Fibroblast of lung (primary cell): ENCODE measurements around the gene POLR2L. TPM values are rescaled to one million over a fixed set of nuclear protein-coding genes. Genes with fewer than 3 reads are reported as not detected.

Source experiments
- DNase-seq, 2 donors: peaks; one replicate each; pipeline versions ENCODE4 v3.0.0 to v3.0.0-alpha.2; 2010; ENCODE audit warnings: low read depth in 2 of 2
- H2AFZ ChIP-seq: 2 replicates; pipeline ENCODE4 v1.5.1; 2012; ENCODE audit warnings: low read length, control low read depth, inconsistent platforms
- H3K27ac ChIP-seq: 2 replicates; pipeline ENCODE4 v1.5.1; 2011; ENCODE audit warnings: low read length, control low read depth; ENCODE audit not compliant: insufficient read depth
- H3K27me3 ChIP-seq: 2 replicates; pipeline ENCODE4 v1.5.1; 2011; ENCODE audit warnings: mild to moderate bottlenecking, low read length; ENCODE audit not compliant: control insufficient read depth, insufficient read depth
- H3K36me3 ChIP-seq: 2 replicates; pipeline ENCODE4 v1.5.1; 2011; ENCODE audit warnings: low read length; ENCODE audit not compliant: control insufficient read depth, insufficient read depth
- H3K4me1 ChIP-seq: 2 replicates; pipeline ENCODE4 v1.5.1; 2011; ENCODE audit warnings: low read length; ENCODE audit not compliant: control insufficient read depth, insufficient read depth; ENCODE audit errors: extremely low read depth
- H3K4me2 ChIP-seq: 2 replicates; pipeline ENCODE4 v1.5.1; 2011; ENCODE audit warnings: low read length, control low read depth; ENCODE audit not compliant: insufficient read depth; ENCODE audit errors: extremely low read depth
- H3K4me3 ChIP-seq, 4 experiments: fragments of 200-600 bp in 1 of 4; sonication (generic) in 1 of 4; replicated peaks in 1 of 4; 2 replicates each; pipeline ENCODE4 v1.5.1; 2011 to 2016; ENCODE audit warnings: low read length in 4 of 4, low read depth in 3 of 4, mild to moderate bottlenecking in 3 of 4, control low read depth in 2 of 4, inconsistent platforms in 1 of 4, mixed read lengths in 1 of 4; ENCODE audit not compliant: insufficient read depth in 1 of 4; ENCODE audit errors: control extremely low read depth in 1 of 4
- H3K79me2 ChIP-seq: 2 replicates; pipeline ENCODE4 v1.5.1; 2012; ENCODE audit warnings: mild to moderate bottlenecking, low read length, inconsistent platforms; ENCODE audit not compliant: control insufficient read depth, insufficient read depth
- H3K9ac ChIP-seq: 2 replicates; pipeline ENCODE4 v1.5.1; 2011; ENCODE audit warnings: mild to moderate bottlenecking, low read length, control low read depth; ENCODE audit not compliant: insufficient read depth
- H3K9me3 ChIP-seq: 2 replicates; pipeline ENCODE4 v1.5.1; 2012; ENCODE audit warnings: low read depth, low read length; ENCODE audit not compliant: control insufficient read depth, insufficient read depth
- H4K20me1 ChIP-seq: 2 replicates; pipeline ENCODE4 v1.5.1; 2011; ENCODE audit warnings: low read length; ENCODE audit not compliant: control insufficient read depth, insufficient read depth; ENCODE audit errors: extremely low read depth
- EZH2 ChIP-seq: IDR thresholded peaks from 2 replicates; pipeline ENCODE4 v1.5.1; 2012; ENCODE audit warnings: low read length, control low read depth, mild to moderate bottlenecking; ENCODE audit errors: missing control alignments
- polyA plus RNA-seq, 2 donors: library from polyadenylated mRNA; depleted of rRNA in 1 of 2; stranded (reverse) in 1 of 2; unstranded in 1 of 2; fragments of >200 nt; gene quantifications; 2 replicates each; pipeline ENCODE4 v1.2.1, GENCODE V29; 2011 to 2012; ENCODE audit warnings: missing spikeins in 1 of 2
- total RNA-seq: library from RNA; depleted of rRNA; stranded (reverse); fragments of >200 nt; gene quantifications from 2 replicates; pipeline ENCODE4 v1.2.1, GENCODE V29; 2014
- TF ChIP-seq, protein P1 (sequence below), 2 donors: IDR thresholded peaks in 1 of 2; conservative IDR thresholded peaks in 1 of 2; 1 replicate in 1 of 2; 2 replicates in 1 of 2; pipeline ENCODE4 v1.5.1; 2011 to 2012; ENCODE audit warnings: low read length in 2 of 2, control low read depth in 1 of 2, inconsistent platforms in 1 of 2, low read depth in 1 of 2, mild to moderate bottlenecking in 1 of 2

Gene POLR2L
- total and polyA plus RNA-seq, 2 donors (not counting 1 experiment from before 2014, with no cell fraction given), result 181 to 196 TPM

DNA sequence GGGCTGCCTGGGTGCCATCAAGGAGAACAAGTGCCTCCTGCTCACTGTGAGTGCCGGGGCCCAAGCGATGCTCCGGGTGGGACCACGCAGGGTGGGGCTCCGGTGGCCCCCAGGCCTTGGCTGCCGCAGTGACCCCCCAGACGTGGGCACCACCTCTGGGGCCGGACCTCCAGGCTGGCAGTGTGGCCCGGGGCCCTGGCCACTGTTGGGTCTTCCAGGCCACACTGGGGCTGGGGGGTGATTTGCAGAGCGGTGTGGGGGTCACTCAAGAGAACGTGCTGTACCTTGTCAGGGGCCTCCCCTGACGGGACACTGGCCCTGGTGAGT, 20.3 kb upstream of the POLR2L start:
- Histone ChIP-seq H3K79me2 (peaks cover 16% of the 10 kb centered on the region), H4K20me1 (no peaks in the 10 kb centered on the region), H3K27ac (no peak overlapping the region), H3K36me3 (peaks cover 22% of the 10 kb centered on the region), H2AFZ (no peak overlapping the region), H3K9ac (no peak overlapping the region), H3K9me3 (no peaks in the 10 kb centered on the region), H3K4me3 (no peak overlapping the region), H3K4me1 (peaks cover 18% of the 10 kb centered on the region), H3K27me3 (no peaks in the 10 kb centered on the region), H3K4me2 (no peak overlapping the region)
- TF ChIP-seq, protein P1, sequence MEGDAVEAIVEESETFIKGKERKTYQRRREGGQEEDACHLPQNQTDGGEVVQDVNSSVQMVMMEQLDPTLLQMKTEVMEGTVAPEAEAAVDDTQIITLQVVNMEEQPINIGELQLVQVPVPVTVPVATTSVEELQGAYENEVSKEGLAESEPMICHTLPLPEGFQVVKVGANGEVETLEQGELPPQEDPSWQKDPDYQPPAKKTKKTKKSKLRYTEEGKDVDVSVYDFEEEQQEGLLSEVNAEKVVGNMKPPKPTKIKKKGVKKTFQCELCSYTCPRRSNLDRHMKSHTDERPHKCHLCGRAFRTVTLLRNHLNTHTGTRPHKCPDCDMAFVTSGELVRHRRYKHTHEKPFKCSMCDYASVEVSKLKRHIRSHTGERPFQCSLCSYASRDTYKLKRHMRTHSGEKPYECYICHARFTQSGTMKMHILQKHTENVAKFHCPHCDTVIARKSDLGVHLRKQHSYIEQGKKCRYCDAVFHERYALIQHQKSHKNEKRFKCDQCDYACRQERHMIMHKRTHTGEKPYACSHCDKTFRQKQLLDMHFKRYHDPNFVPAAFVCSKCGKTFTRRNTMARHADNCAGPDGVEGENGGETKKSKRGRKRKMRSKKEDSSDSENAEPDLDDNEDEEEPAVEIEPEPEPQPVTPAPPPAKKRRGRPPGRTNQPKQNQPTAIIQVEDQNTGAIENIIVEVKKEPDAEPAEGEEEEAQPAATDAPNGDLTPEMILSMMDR (conservative IDR thresholded peaks at IDR 0.05 in 1 of 2, IDR thresholded peaks at IDR 0.05 in 1 of 2; ENCODE audit: low read depth in 1 of 2, low read length in 2 of 2), result no peak
- TF ChIP-seq EZH2, result no peak
- DNase-seq, result no peak

DNA sequence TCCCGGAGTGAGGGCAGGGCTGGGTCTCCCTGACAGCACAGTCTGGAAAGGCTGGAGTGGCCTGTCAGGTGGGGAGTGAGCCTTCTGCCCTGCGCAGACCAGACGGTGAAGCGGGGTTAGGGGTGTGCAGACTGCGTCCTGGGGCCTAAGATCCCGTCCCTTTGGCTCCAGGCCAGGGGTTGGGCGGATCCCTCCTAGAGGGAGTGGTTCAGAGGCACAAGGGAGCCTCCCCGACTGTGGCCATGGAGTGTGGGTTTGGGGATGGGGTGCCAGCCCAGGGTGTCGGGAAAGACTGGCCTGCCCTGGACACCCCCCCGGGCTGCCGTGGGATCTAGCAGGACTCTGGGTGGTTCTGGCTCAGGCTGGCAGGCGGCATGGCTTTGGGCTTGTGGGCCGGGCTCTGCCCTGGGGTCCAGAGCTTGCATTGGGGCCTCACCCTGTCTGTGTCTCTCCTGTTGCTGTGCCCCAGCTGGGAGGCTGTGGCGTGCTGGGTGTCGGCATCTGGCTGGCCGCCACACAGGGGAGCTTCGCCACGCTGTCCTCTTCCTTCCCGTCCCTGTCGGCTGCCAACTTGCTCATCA, 19.8 kb upstream of the POLR2L start:
- H3K27ac ChIP-seq, result no peak overlapping the region
- H3K4me2 ChIP-seq, result no peak overlapping the region
- H3K4me3 ChIP-seq, result no peak overlapping the region
- H3K79me2 ChIP-seq, result peaks cover 18% of the 10 kb centered on the region
- peak in 1 of 2 donors; percentile 41 for DNase-seq
- H4K20me1 ChIP-seq, result no peaks in the 10 kb centered on the region
- no peaks in the 10 kb centered on the region for H3K9me3 ChIP-seq
- peaks cover 18% of the 10 kb centered on the region for H3K4me1 ChIP-seq
- no peaks in the 10 kb centered on the region for H3K27me3 ChIP-seq
- peak overlapping the region; percentile 16 for H3K9ac ChIP-seq
- TF ChIP-seq, protein P1 (conservative IDR thresholded peaks at IDR 0.05 in 1 of 2, IDR thresholded peaks at IDR 0.05 in 1 of 2; ENCODE audit: low read depth in 1 of 2, low read length in 2 of 2), result no peak
- TF ChIP-seq EZH2, result no peak
- no peak overlapping the region for H2AFZ ChIP-seq
- peaks cover 22% of the 10 kb centered on the region for H3K36me3 ChIP-seq

DNA sequence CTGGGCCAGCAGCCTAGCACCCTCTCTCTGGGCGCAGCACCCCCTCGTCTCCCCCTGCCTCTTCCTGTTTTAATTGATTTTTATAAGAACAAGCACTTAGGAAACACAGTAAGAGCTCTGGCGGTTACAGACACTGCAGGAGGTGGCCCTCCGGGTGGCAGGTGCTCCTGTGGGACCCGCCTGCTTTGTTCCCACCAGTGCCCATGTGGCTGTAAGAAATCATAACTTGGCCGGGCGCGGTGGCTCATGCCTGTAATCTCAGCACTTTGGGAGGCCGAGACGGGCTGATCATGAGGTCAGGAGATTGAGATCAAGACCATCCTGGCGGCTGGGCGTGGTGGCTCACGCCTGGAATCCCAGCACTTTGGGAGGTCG, 18.8 kb upstream of the POLR2L start:
- peaks cover 18% of the 10 kb centered on the region for H3K4me1 ChIP-seq
- TF ChIP-seq, protein P1 (conservative IDR thresholded peaks at IDR 0.05 in 1 of 2, IDR thresholded peaks at IDR 0.05 in 1 of 2; ENCODE audit: low read depth in 1 of 2, low read length in 2 of 2), result no peak
- no peak for TF ChIP-seq EZH2
- no peak overlapping the region for H3K4me3 ChIP-seq
- no peak overlapping the region for H3K4me2 ChIP-seq
- H3K27me3 ChIP-seq, result no peaks in the 10 kb centered on the region
- no peak overlapping the region for H3K27ac ChIP-seq
- peaks cover 18% of the 10 kb centered on the region for H3K79me2 ChIP-seq
- no peaks in the 10 kb centered on the region for H4K20me1 ChIP-seq
- no peaks in the 10 kb centered on the region for H3K9me3 ChIP-seq
- DNase-seq, result no peak
- no peak overlapping the region for H3K9ac ChIP-seq
- H2AFZ ChIP-seq, result no peak overlapping the region
- peaks cover 25% of the 10 kb centered on the region for H3K36me3 ChIP-seq
